WERI-Rb-1 (cell line): ENCODE measurements around the gene RRP1.
"Not testable (repeated sequence)": the region's sequence is repeated elsewhere in the genome, so short reads cannot be mapped to it uniquely, and the experiment has no call there.

Source experiments
- DNase-seq: peaks from one replicate; pipeline ENCODE4 v3.0.0-alpha.2; 2020
- H3K27ac ChIP-seq: fragments of 250-450 bp; sonication (Bioruptor Pico); 2 replicates; pipeline ENCODE4 v1.5.1; 2020; ENCODE audit warnings: mild to moderate bottlenecking, moderate library complexity
- H3K27me3 ChIP-seq: fragments of 250-450 bp; sonication (Bioruptor Pico); 2 replicates; pipeline ENCODE4 v1.5.1; 2021; ENCODE audit warnings: mild to moderate bottlenecking, low read depth, moderate library complexity; ENCODE audit not compliant: insufficient read depth, severe bottlenecking
- H3K36me3 ChIP-seq: fragments of 250-450 bp; sonication (Bioruptor Pico); 2 replicates; pipeline ENCODE4 v1.5.1; 2020; ENCODE audit warnings: mild to moderate bottlenecking, moderate library complexity
- H3K4me3 ChIP-seq: 2 replicates; pipeline ENCODE4 v1.5.1; 2011; ENCODE audit warnings: low read depth, mild to moderate bottlenecking, control low read depth, low read length
- H3K9me3 ChIP-seq: fragments of 250-450 bp; sonication (Bioruptor Pico); 2 replicates; pipeline ENCODE4 v1.5.1; 2021; ENCODE audit warnings: mild to moderate bottlenecking, moderate library complexity; ENCODE audit not compliant: severe bottlenecking
- TF ChIP-seq, protein P1 (sequence below): IDR thresholded peaks from 2 replicates; pipeline ENCODE4 v1.5.1; 2011; ENCODE audit warnings: low read depth, mild to moderate bottlenecking, control low read depth, inconsistent platforms, low read length

RRP1 gene

DNA sequence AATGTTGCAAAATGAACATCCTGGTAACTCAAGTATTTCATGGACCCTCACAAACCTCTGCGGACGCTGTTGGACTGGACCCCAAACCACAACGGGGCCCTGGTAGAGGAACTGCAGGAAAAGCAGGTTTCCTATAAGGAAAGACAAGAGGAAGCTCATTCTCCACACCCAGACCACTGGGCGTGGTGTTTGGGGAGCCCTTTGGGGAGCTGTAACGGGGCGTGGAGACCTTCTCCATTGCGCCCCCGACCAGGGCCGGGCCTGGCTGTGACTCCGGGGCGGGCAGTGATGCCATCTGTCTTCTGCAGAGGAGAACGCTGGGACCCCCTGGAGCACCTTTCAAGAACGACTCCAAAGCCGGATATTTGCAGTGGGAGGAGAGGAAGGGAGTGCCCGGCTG, 45.7 kb downstream of the RRP1 start:
- no peak overlapping the region for H3K4me3 ChIP-seq
- no peak overlapping the region for H3K27ac ChIP-seq
- H3K27me3 ChIP-seq, result no peaks in the 10 kb centered on the region
- TF ChIP-seq, protein P1, sequence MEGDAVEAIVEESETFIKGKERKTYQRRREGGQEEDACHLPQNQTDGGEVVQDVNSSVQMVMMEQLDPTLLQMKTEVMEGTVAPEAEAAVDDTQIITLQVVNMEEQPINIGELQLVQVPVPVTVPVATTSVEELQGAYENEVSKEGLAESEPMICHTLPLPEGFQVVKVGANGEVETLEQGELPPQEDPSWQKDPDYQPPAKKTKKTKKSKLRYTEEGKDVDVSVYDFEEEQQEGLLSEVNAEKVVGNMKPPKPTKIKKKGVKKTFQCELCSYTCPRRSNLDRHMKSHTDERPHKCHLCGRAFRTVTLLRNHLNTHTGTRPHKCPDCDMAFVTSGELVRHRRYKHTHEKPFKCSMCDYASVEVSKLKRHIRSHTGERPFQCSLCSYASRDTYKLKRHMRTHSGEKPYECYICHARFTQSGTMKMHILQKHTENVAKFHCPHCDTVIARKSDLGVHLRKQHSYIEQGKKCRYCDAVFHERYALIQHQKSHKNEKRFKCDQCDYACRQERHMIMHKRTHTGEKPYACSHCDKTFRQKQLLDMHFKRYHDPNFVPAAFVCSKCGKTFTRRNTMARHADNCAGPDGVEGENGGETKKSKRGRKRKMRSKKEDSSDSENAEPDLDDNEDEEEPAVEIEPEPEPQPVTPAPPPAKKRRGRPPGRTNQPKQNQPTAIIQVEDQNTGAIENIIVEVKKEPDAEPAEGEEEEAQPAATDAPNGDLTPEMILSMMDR, result no peak
- DNase-seq, result no peak
- H3K9me3 ChIP-seq, result peaks cover 8% of the 10 kb centered on the region
- no peaks in the 10 kb centered on the region for H3K36me3 ChIP-seq

DNA sequence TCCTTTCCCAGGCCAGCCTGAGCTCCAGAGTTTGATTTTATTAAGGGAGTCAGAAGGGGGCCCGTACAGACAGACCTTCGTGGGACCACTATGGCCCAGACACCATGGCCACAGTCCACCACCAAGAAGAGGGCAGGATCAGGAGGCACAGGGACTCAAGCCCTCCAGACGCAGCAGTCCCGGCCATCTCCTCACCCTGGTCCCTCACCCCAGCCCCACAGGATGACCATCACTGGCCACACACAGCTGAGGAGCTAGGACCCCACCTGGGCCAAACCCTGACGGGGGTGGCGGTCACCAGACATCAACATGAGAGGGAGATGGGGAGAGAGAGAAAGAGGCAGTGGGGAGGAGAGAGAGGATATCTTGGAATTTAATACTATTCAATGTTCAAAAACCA, 46.5 kb downstream of the RRP1 start:
- peaks cover 8% of the 10 kb centered on the region for H3K9me3 ChIP-seq
- no peaks in the 10 kb centered on the region for H3K27me3 ChIP-seq
- no peak for DNase-seq
- H3K27ac ChIP-seq, result no peak overlapping the region
- TF ChIP-seq, protein P1, result no peak
- H3K4me3 ChIP-seq, result no peak overlapping the region
- no peaks in the 10 kb centered on the region for H3K36me3 ChIP-seq

DNA sequence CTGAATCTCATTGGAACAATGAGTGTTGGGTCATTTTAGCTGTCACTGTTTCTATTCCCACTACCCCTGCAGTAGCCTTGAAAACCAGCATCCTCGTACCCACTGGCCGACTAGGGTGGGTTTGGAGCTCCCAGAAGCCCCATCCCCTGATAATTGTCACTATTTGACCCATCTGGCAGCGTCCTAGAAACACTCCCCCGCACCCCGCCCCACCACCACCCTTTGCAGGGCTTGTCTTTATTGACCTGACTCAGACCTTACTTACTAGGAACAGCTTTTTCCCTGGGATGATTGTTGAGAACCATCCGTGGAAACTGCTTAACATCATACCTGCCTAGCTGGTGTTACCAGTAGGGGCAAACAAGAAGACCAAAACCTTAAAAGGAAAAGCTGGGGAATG, 47.2 kb downstream of the RRP1 start:
- H3K27ac ChIP-seq, result no peak overlapping the region
- DNase-seq, result no peak
- no peaks in the 10 kb centered on the region for H3K36me3 ChIP-seq
- H3K9me3 ChIP-seq, result peaks cover 8% of the 10 kb centered on the region
- H3K27me3 ChIP-seq, result no peaks in the 10 kb centered on the region
- TF ChIP-seq, protein P1, result no peak
- H3K4me3 ChIP-seq, result no peak overlapping the region

DNA sequence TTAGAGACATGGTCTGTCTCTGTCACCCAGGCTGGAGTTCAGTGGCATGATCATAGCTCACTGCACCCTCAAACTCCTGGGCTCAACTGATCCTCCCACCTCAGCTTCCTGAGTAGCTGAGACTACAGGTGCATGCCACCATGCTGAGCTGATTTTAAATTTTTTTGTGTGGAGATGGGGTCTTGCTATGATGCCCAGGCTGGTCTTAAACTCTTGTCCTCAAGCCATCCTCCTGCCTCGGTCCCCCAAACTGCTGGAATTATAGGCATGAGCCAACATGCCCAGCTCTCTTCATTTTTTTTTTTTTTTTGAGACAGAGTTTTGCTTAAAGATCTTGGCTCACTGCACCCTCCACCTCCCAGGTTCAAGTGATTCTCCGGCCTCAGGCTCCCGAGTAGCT, 50.9 kb downstream of the RRP1 start:
- Histone ChIP-seq H3K36me3 (no peaks in the 10 kb centered on the region), H3K9me3 (no peaks in the 10 kb centered on the region), H3K27ac (no peak overlapping the region), H3K4me3 (no peak overlapping the region), H3K27me3 (no peaks in the 10 kb centered on the region)
- DNase-seq, result no peak
- TF ChIP-seq, protein P1, result no peak

DNA sequence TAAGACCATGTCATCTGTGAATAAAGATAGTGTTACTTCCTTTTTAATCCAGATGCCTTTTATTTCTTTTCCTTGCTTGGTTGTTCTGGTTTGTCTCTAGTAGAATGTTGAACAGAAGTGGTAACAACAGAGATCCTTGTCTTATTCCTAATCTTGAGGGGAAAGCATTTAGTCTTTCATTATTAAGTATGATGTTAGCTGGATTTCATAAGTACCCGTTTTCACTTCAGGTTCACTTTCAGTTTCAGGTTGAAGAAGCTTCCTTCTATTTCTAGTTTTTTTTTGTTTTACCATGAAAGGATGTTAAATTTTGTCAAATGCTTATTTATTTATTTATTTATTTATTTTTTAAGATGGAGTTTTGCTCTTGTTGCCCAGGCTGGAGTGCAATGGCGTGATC, 53.4 kb downstream of the RRP1 start:
- Histone ChIP-seq H3K27ac (peak overlapping the region; percentile 17), H3K4me3 (no peak overlapping the region)
- DNase-seq, result no peak

DNA sequence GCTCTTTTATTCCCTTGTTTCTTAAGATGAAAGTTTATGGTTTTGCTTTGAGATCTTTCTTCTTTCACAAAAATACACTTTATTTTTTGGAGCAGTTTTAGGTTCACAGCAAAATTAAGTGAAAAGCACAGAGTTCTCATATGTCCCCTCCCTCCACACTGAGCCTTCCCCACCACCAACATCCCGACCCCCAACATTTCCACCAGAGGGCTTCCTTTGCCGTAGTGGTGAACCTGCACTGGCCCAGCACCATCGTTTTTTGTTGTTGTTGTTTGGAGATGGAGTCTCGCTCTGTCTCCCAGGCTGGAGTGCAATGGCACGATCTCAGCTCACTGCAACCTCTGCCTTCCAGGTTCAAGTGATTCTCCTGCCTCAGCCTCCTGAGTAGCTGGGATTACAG, 55.5 kb downstream of the RRP1 start:
- not testable (repeated sequence) for H3K27ac ChIP-seq, DNase-seq, H3K27me3 ChIP-seq, H3K4me3 ChIP-seq, H3K9me3 ChIP-seq, H3K36me3 ChIP-seq

More for the DNA sequence above, 53.4 kb downstream of the RRP1 start:
- TF ChIP-seq, protein P1, result no peak
- H3K27me3 ChIP-seq, result no peaks in the 10 kb centered on the region
- no peaks in the 10 kb centered on the region for H3K36me3 ChIP-seq
- H3K9me3 ChIP-seq, result no peaks in the 10 kb centered on the region
